Keratinocyte (primary cell): ENCODE measurements around the gene TFPI2. TPM values are rescaled to one million over a fixed set of nuclear protein-coding genes. Genes with fewer than 3 reads are reported as not detected.

Source experiments
- DNase-seq: peaks from one replicate; pipeline ENCODE4 v3.0.0-alpha.2; 2011; ENCODE audit warnings: low read depth, missing footprints, low spot score
- FAIRE-seq: peaks from 2 replicates; lab custom pipeline; 2011; peaks lifted over from hg19 to GRCh38; lab: Jason Lieb, UNC
- H2AFZ ChIP-seq: 2 replicates; pipeline ENCODE4 v1.6.0; 2012; ENCODE audit warnings: low read length, control low read depth, inconsistent platforms; ENCODE audit not compliant: control insufficient read depth
- H3K27ac ChIP-seq: 2 replicates; pipeline ENCODE4 v1.5.1; 2011; ENCODE audit warnings: low read length; ENCODE audit not compliant: control insufficient read depth, insufficient read depth
- H3K27me3 ChIP-seq: 3 replicates; pipeline ENCODE4 v1.6.0; 2011; ENCODE audit warnings: low read length; ENCODE audit not compliant: control insufficient read depth, insufficient read depth; ENCODE audit errors: extremely low read depth
- H3K36me3 ChIP-seq, 2 experiments: 2 replicates in 1 of 2; 3 replicates in 1 of 2; pipeline ENCODE4 v1.5.1; 2011; ENCODE audit warnings: low read length in 2 of 2, mild to moderate bottlenecking in 1 of 2; ENCODE audit not compliant: control insufficient read depth in 2 of 2, insufficient read depth in 2 of 2; ENCODE audit errors: extremely low read depth in 1 of 2
- H3K4me1 ChIP-seq: 3 replicates; pipeline ENCODE4 v1.5.1; 2011; ENCODE audit warnings: low read length; ENCODE audit not compliant: control insufficient read depth, insufficient read depth; ENCODE audit errors: extremely low read depth
- H3K4me2 ChIP-seq: 3 replicates; pipeline ENCODE4 v1.6.0; 2011; ENCODE audit warnings: low read depth, low read length; ENCODE audit not compliant: control insufficient read depth, insufficient read depth; ENCODE audit errors: extremely low read depth
- H3K4me3 ChIP-seq, 3 experiments: fragments of 200-600 bp in 1 of 3; sonication (generic) in 1 of 3; 2 replicates in 2 of 3; 3 replicates in 1 of 3; pipeline ENCODE4 v1.5.1; 2011 to 2016; ENCODE audit warnings: low read length in 3 of 3, mild to moderate bottlenecking in 3 of 3, control low read depth in 2 of 3, inconsistent platforms in 1 of 3, low read depth in 1 of 3, mixed read lengths in 1 of 3, mixed run types in 1 of 3, moderate library complexity in 1 of 3; ENCODE audit not compliant: control insufficient read depth in 2 of 3, insufficient read depth in 2 of 3; ENCODE audit errors: extremely low read depth in 1 of 3
- H3K79me2 ChIP-seq: 2 replicates; pipeline ENCODE4 v1.6.0; 2012; ENCODE audit warnings: low read length; ENCODE audit not compliant: control insufficient read depth, insufficient read depth
- H3K9ac ChIP-seq: 3 replicates; pipeline ENCODE4 v1.6.0; 2011; ENCODE audit warnings: low read length; ENCODE audit not compliant: control insufficient read depth, insufficient read depth; ENCODE audit errors: extremely low read depth
- H3K9me1 ChIP-seq: 3 replicates; pipeline ENCODE4 v1.6.0; 2011; ENCODE audit warnings: low read length; ENCODE audit not compliant: control insufficient read depth, insufficient read depth; ENCODE audit errors: extremely low read depth
- H3K9me3 ChIP-seq: 2 replicates; pipeline ENCODE4 v1.5.1; 2012; ENCODE audit warnings: low read depth, low read length; ENCODE audit not compliant: control insufficient read depth
- H4K20me1 ChIP-seq: 3 replicates; pipeline ENCODE4 v1.6.0; 2011; ENCODE audit warnings: low read length; ENCODE audit not compliant: control insufficient read depth, insufficient read depth; ENCODE audit errors: extremely low read depth
- EZH2 ChIP-seq: IDR thresholded peaks from one replicate; pipeline ENCODE4 v1.6.1; 2012; ENCODE audit warnings: inconsistent platforms, mild to moderate bottlenecking, low read length, moderate library complexity
- dilution Hi-C: fragments of 300-500 bp; cut with MboI; formaldehyde crosslinking; loops from one replicate; pipeline ENCODE4 v1.7.0; 2020; ENCODE audit warnings: low sequenced_read_pairs; ENCODE audit not compliant: extremely low pct_ligation_motif_present
- polyA plus RNA-seq, 5 experiments: library from polyadenylated mRNA; depleted of rRNA in 3 of 5; stranded (reverse) in 3 of 5; stranded (forward) in 1 of 5; unstranded in 1 of 5; fragments of >200 nt; gene quantifications; 1 replicate in 1 of 5; 2 replicates in 3 of 5; 3 replicates in 1 of 5; pipeline versions ENCODE4 v1.2.1 to v1.2.3, GENCODE V29; 2011 to 2012; ENCODE audit warnings: missing spikeins in 2 of 5, low read depth in 1 of 5, low replicate concordance in 1 of 5
- TF ChIP-seq, protein P1 (sequence below), 3 experiments: IDR thresholded peaks in 1 of 3; conservative IDR thresholded peaks in 1 of 3; optimal IDR thresholded peaks in 1 of 3; 2 replicates in 2 of 3; 3 replicates in 1 of 3; pipeline versions ENCODE3 to v1.5.1; 2011; ENCODE audit warnings: low read length in 3 of 3, mild to moderate bottlenecking in 3 of 3, moderate library complexity in 2 of 3, control low read depth in 1 of 3, inconsistent platforms in 1 of 3; ENCODE audit not compliant: insufficient read depth in 2 of 3; ENCODE audit errors: extremely low read depth in 1 of 3

Gene TFPI2
- polyA plus RNA-seq, 1 donor (not counting 4 experiments of a cell fraction or from before 2014, with no cell fraction given): 87.2 TPM

DNA sequence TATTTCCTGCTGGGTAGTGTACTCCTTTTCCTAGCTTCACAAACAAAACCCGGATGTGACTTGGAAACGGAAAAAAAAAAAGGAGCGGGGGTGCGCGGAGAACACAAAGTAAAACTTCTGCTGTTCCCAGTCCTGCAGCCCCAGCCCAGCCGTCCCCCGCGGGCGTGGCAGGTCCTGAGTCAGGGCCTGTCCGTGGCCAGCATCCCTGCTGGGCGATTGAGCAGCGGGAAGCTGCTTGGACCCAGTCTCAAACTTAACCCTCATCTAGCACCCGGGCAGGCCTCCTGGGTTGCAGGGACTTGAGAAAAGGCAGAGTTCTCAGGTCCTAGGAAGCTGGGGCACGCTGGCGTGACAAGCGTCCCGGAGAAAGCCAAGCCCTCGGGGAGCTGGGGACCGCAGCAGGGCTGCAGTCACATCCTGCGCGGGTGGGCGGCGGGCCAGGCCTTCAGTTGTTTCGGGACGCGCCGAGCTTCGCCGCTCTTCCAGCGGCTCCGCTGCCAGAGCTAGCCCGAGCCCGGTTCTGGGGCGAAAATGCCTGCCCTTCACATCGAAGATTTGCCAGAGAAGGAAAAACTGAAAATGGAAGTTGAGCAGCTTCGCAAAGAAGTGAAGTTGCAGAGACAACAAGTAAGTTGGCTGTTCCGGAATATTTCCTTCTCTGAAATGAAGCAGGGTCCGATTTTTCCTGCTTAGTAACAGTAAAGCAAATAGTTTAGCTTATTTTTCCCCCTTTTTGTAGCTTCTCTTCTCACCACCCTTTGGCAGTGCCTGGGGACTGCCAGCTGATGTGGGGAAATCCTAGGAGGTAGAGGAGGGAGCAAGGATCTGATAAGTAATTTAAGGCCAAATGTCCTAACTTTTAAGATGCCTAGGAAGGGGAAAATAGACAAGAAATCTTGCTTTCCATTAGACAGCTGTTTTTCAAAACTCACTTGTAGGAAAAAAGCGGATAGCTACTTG, 31.3 kb upstream of the TFPI2 start, which contains the start of gene GNG11:
Gene GNG11, plus strand, starts transcription at position 129 of the 960 bp plus-strand sequence. Its CDS starts 403 bp downstream, at position 532.
- DNase-seq (no peak), FAIRE-seq (no peak)
- H2AFZ ChIP-seq: peak within 1 kb of the TSS; percentile 93
- no peaks in the 10 kb centered on the region for H3K9me1 ChIP-seq
- no peaks in the 10 kb centered on the region for H3K4me1 ChIP-seq
- no peaks in the 10 kb centered on the region for H3K79me2 ChIP-seq
- H3K4me3 ChIP-seq: peak within 1 kb of the TSS; percentile 26 to 78 (median 66)
- dilution Hi-C loops: no loop called here
- no peaks in the 10 kb centered on the region for H3K9me3 ChIP-seq
- no peaks in the 10 kb centered on the region for H3K36me3 ChIP-seq
- peak within 1 kb of the TSS; percentile 39 for H3K27ac ChIP-seq
- H3K27me3 ChIP-seq: no peaks in the 10 kb centered on the region
- H3K4me2 ChIP-seq: peak within 1 kb of the TSS; percentile 92
- peak within 1 kb of the TSS; percentile 57 for H3K9ac ChIP-seq
- no peak for TF ChIP-seq EZH2
- TF ChIP-seq, protein P1, sequence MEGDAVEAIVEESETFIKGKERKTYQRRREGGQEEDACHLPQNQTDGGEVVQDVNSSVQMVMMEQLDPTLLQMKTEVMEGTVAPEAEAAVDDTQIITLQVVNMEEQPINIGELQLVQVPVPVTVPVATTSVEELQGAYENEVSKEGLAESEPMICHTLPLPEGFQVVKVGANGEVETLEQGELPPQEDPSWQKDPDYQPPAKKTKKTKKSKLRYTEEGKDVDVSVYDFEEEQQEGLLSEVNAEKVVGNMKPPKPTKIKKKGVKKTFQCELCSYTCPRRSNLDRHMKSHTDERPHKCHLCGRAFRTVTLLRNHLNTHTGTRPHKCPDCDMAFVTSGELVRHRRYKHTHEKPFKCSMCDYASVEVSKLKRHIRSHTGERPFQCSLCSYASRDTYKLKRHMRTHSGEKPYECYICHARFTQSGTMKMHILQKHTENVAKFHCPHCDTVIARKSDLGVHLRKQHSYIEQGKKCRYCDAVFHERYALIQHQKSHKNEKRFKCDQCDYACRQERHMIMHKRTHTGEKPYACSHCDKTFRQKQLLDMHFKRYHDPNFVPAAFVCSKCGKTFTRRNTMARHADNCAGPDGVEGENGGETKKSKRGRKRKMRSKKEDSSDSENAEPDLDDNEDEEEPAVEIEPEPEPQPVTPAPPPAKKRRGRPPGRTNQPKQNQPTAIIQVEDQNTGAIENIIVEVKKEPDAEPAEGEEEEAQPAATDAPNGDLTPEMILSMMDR (optimal IDR thresholded peaks at IDR 0.05 in 1 of 3, IDR thresholded peaks at IDR 0.05 in 1 of 3, conservative IDR thresholded peaks at IDR 0.05 in 1 of 3; ENCODE audit: extremely low read depth in 1 of 3, insufficient read depth in 2 of 3, low read length in 3 of 3): no peak
- no peaks in the 10 kb centered on the region for H4K20me1 ChIP-seq

DNA sequence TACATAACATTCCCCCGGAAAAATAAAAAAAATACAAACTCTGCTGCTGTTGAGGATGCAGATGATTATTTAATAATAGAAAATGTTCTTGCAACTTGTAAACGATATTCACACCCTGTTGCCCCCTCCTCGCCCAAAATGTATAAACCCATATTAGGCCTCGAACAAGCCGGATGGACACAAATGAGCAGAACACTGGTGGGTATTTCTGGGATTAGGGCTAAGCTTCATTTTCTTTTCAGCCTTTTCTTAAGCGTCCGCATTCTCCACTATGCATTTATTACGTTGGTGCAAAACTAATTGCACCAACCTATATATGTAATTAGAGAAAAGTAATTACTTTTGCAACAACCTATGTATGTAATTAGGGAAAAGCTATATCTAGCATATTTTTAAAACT, 30.6 kb upstream of the TFPI2 start:
- Histone ChIP-seq H2AFZ (no peak overlapping the region), H4K20me1 (no peaks in the 10 kb centered on the region), H3K9ac (peak overlapping the region; percentile 57), H3K9me3 (no peaks in the 10 kb centered on the region), H3K79me2 (no peaks in the 10 kb centered on the region), H3K9me1 (no peaks in the 10 kb centered on the region), H3K4me1 (no peaks in the 10 kb centered on the region), H3K4me2 (peak overlapping the region; percentile 92), H3K4me3 (peak overlapping the region in 1 of 3 experiments; percentile 78), H3K27me3 (no peaks in the 10 kb centered on the region), H3K27ac (no peak overlapping the region), H3K36me3 (no peaks in the 10 kb centered on the region)
- no peak for FAIRE-seq
- no peak for TF ChIP-seq EZH2
- TF ChIP-seq, protein P1 (optimal IDR thresholded peaks at IDR 0.05 in 1 of 3, IDR thresholded peaks at IDR 0.05 in 1 of 3, conservative IDR thresholded peaks at IDR 0.05 in 1 of 3; ENCODE audit: extremely low read depth in 1 of 3, insufficient read depth in 2 of 3, low read length in 3 of 3): no peak
- dilution Hi-C loops: no loop called here
- DNase-seq: no peak
